ENCODE data around the gene PIP5K1B. TPM values are rescaled to one million over a fixed set of nuclear protein-coding genes. Genes with fewer than 3 reads are reported as not detected.

The PIP5K1B gene
- total RNA-seq, 1 experiment from 2014 or later = 2.5 TPM

- H3K4me3 Mint-ChIP-seq = no peak overlapping the region
- H3K14ac ChIP-seq (ENCODE audit: insufficient read depth, low read length) = no peak overlapping the region
- H3K4ac ChIP-seq (ENCODE audit: low read depth, low read length) = no peak overlapping the region
- no peaks in the 10 kb centered on the region; a peak in 2 of 5 replicates for H3K9me3 Mint-ChIP-seq
- H4K5ac ChIP-seq (ENCODE audit: insufficient read length, low read depth, low read length) = no peak overlapping the region
- H3K79me1 ChIP-seq (ENCODE audit: insufficient read depth, low read depth, low read length, poor library complexity, severe bottlenecking) = no peaks in the 10 kb centered on the region
- H4K8ac ChIP-seq (replicated peaks; ENCODE audit: insufficient read length, low read depth, low read length) = no peak overlapping the region
- H2AK5ac ChIP-seq (ENCODE audit: insufficient read length, low read length) = no peak overlapping the region
- H3K23ac ChIP-seq (ENCODE audit: insufficient read length, low read depth, low read length) = no peak overlapping the region
- no peaks in the 10 kb centered on the region for H3K36me3 Mint-ChIP-seq (ENCODE audit: insufficient read depth in 1 of 3, low read depth in 3 of 3)
- H2AFZ ChIP-seq (ENCODE audit: low read length) = no peak overlapping the region
- H2BK15ac ChIP-seq (ENCODE audit: low read depth, low read length) = no peak overlapping the region
- no peak overlapping the region for H2BK20ac ChIP-seq (ENCODE audit: low read depth, low read length, poor library complexity, severe bottlenecking)
- no peak overlapping the region for H2BK12ac ChIP-seq (ENCODE audit: insufficient read length, low read depth, low read length)
- H3K56ac ChIP-seq (ENCODE audit: insufficient read length, low read depth, low read length) = no peak overlapping the region
- no peaks in the 10 kb centered on the region for H3K23me2 ChIP-seq (ENCODE audit: insufficient read length, low read depth, low read length, poor library complexity, severe bottlenecking)
- H3K79me2 ChIP-seq (ENCODE audit: insufficient read depth, low read length) = no peaks in the 10 kb centered on the region
- H3K9me3 ChIP-seq (ENCODE audit: control insufficient read depth, low read depth, low read length) = no peaks in the 10 kb centered on the region
- no peak overlapping the region for H3K4me2 ChIP-seq (ENCODE audit: insufficient read depth, insufficient read length, low read length)
- no peak overlapping the region for H3K27ac ChIP-seq (ENCODE audit: insufficient read length, low read depth, low read length)
- H2BK120ac ChIP-seq (ENCODE audit: low read depth, low read length, poor library complexity, severe bottlenecking) = no peak overlapping the region
- no peak overlapping the region for H2BK5ac ChIP-seq (ENCODE audit: insufficient read length, low read length)
- no peaks in the 10 kb centered on the region for H3K27me3 Mint-ChIP-seq (ENCODE audit: low read depth)
- H3K4me1 Mint-ChIP-seq = no peaks in the 10 kb centered on the region
- no peak overlapping the region for H3K27ac Mint-ChIP-seq
- H3T11ph ChIP-seq (ENCODE audit: low read length) = no peak overlapping the region
- DNase-seq = no peak
- no CpG with 5 or more reads among the region's 3 CpGs for WGBS (ENCODE audit: extremely low coverage, insufficient read length, low lambda C conversion rate)
- no peak overlapping the region for H3K18ac ChIP-seq (ENCODE audit: insufficient read length, low read depth, low read length)
- no peak for TF ChIP-seq CTCF (conservative IDR thresholded peaks at IDR 0.05)
- H4K20me1 ChIP-seq (ENCODE audit: control insufficient read depth, insufficient read depth, insufficient read length) = no peaks in the 10 kb centered on the region
- H4K91ac ChIP-seq (ENCODE audit: insufficient read length, low read depth, low read length) = no peak overlapping the region
- H3K27me3 ChIP-seq (ENCODE audit: insufficient read depth, low read length) = no peaks in the 10 kb centered on the region
- H3K9ac ChIP-seq (ENCODE audit: extremely low read depth, insufficient read length, low read length) = no peak overlapping the region
- H3K4me1 ChIP-seq (ENCODE audit: insufficient read depth, low read length) = no peaks in the 10 kb centered on the region
Measured at GRCh38 chr9:68964102-68964541, 259.1 kb downstream of the PIP5K1B start.
